ENCODE data around the gene ADAMTS12.

The ADAMTS12 gene

GRCh38 chr5:33800241-33800950, 91.4 kb downstream of the ADAMTS12 start:
- WGBS, result 91% methylated on average over 7 of the region's 7 CpGs
- H3K36me3 ChIP-seq (ENCODE audit: insufficient read depth, low read length), result no peaks in the 10 kb centered on the region
- peaks cover 6% of the 10 kb centered on the region; the same call in 1 of the 2 replicates for H3K4me1 ChIP-seq (ENCODE audit: insufficient read depth, low read length)
- no peak overlapping the region for H3K27ac ChIP-seq (ENCODE audit: low read depth, low read length)
- no peaks in the 10 kb centered on the region for H3K27me3 ChIP-seq (ENCODE audit: insufficient read depth, low read length)
- H3K9me3 ChIP-seq (ENCODE audit: insufficient read depth, low read depth, low read length), result no peaks in the 10 kb centered on the region
- H3K4me3 ChIP-seq (ENCODE audit: low read length), result no peak overlapping the region
- no peak overlapping the region for H3K9ac ChIP-seq (ENCODE audit: low read depth, low read length)

- Histone ChIP-seq H3K9ac (ENCODE audit: low read depth, low read length) (no peak overlapping the region), H3K27ac (ENCODE audit: low read depth, low read length) (no peak overlapping the region), H3K9me3 (ENCODE audit: insufficient read depth, low read depth, low read length) (no peaks in the 10 kb centered on the region), H3K27me3 (ENCODE audit: insufficient read depth, low read length) (no peaks in the 10 kb centered on the region), H3K4me3 (ENCODE audit: low read length) (no peak overlapping the region), H3K36me3 (ENCODE audit: insufficient read depth, low read length) (no peaks in the 10 kb centered on the region), H3K4me1 (ENCODE audit: insufficient read depth, low read length) (peaks cover 23% of the 10 kb centered on the region; the same call in 1 of the 2 replicates)
- 73% methylated on average over 6 of the region's 7 CpGs for WGBS
Measured at GRCh38 chr5:33795496-33795895, 96.3 kb downstream of the ADAMTS12 start.

GRCh38 chr5:33794550-33795181, 97.1 kb downstream of the ADAMTS12 start:
- H3K27ac ChIP-seq (ENCODE audit: low read depth, low read length), result no peak overlapping the region

GRCh38 chr5:33793836-33794549, 97.8 kb downstream of the ADAMTS12 start:
- H3K27ac ChIP-seq (ENCODE audit: low read depth, low read length), result no peak overlapping the region
- H3K9me3 ChIP-seq (ENCODE audit: insufficient read depth, low read depth, low read length), result no peaks in the 10 kb centered on the region
- no peak overlapping the region for H3K4me3 ChIP-seq (ENCODE audit: low read length)
- WGBS, result 85% methylated on average over 19 of the region's 19 CpGs
- peaks cover 23% of the 10 kb centered on the region; the same call in 1 of the 2 replicates for H3K4me1 ChIP-seq (ENCODE audit: insufficient read depth, low read length)
- H3K36me3 ChIP-seq (ENCODE audit: insufficient read depth, low read length), result no peaks in the 10 kb centered on the region
- no peaks in the 10 kb centered on the region for H3K27me3 ChIP-seq (ENCODE audit: insufficient read depth, low read length)
- no peak overlapping the region for H3K9ac ChIP-seq (ENCODE audit: low read depth, low read length)

More at GRCh38 chr5:33794550-33795181, 97.1 kb downstream of the ADAMTS12 start:
- Histone ChIP-seq H3K4me1 (ENCODE audit: insufficient read depth, low read length) (peaks cover 23% of the 10 kb centered on the region; the same call in 1 of the 2 replicates), H3K36me3 (ENCODE audit: insufficient read depth, low read length) (no peaks in the 10 kb centered on the region), H3K9me3 (ENCODE audit: insufficient read depth, low read depth, low read length) (no peaks in the 10 kb centered on the region), H3K4me3 (ENCODE audit: low read length) (no peak overlapping the region), H3K27me3 (ENCODE audit: insufficient read depth, low read length) (no peaks in the 10 kb centered on the region), H3K9ac (ENCODE audit: low read depth, low read length) (no peak overlapping the region)
- WGBS, result 92% methylated on average over 8 of the region's 8 CpGs

- H3K27me3 ChIP-seq (ENCODE audit: insufficient read depth, low read length), result no peaks in the 10 kb centered on the region
- no peak overlapping the region for H3K27ac ChIP-seq (ENCODE audit: low read depth, low read length)
- H3K4me3 ChIP-seq (ENCODE audit: low read length), result no peak overlapping the region
- H3K4me1 ChIP-seq (ENCODE audit: insufficient read depth, low read length), result peaks cover 23% of the 10 kb centered on the region; the same call in 1 of the 2 replicates
- no peaks in the 10 kb centered on the region for H3K9me3 ChIP-seq (ENCODE audit: insufficient read depth, low read depth, low read length)
- no peak overlapping the region for H3K9ac ChIP-seq (ENCODE audit: low read depth, low read length)
- H3K36me3 ChIP-seq (ENCODE audit: insufficient read depth, low read length), result no peaks in the 10 kb centered on the region
- 100% methylated on average over 1 of the region's 1 CpG for WGBS
Measured at GRCh38 chr5:33793276-33793675, 98.5 kb downstream of the ADAMTS12 start.

GRCh38 chr5:33792559-33792958, 99.2 kb downstream of the ADAMTS12 start:
- Histone ChIP-seq H3K27me3 (ENCODE audit: insufficient read depth, low read length) (no peaks in the 10 kb centered on the region), H3K27ac (ENCODE audit: low read depth, low read length) (no peak overlapping the region), H3K36me3 (ENCODE audit: insufficient read depth, low read length) (no peaks in the 10 kb centered on the region), H3K4me3 (ENCODE audit: low read length) (no peak overlapping the region), H3K4me1 (ENCODE audit: insufficient read depth, low read length) (peaks cover 23% of the 10 kb centered on the region; the same call in 1 of the 2 replicates), H3K9me3 (ENCODE audit: insufficient read depth, low read depth, low read length) (no peaks in the 10 kb centered on the region), H3K9ac (ENCODE audit: low read depth, low read length) (no peak overlapping the region)
- 91% methylated on average over 1 of the region's 1 CpG for WGBS

- WGBS, result 95% methylated on average over 5 of the region's 5 CpGs
- H3K27ac ChIP-seq (ENCODE audit: low read depth, low read length), result no peak overlapping the region
- H3K9me3 ChIP-seq (ENCODE audit: insufficient read depth, low read depth, low read length), result peaks cover 15% of the 10 kb centered on the region
- H3K36me3 ChIP-seq (ENCODE audit: insufficient read depth, low read length), result no peaks in the 10 kb centered on the region
- no peaks in the 10 kb centered on the region for H3K27me3 ChIP-seq (ENCODE audit: insufficient read depth, low read length)
- H3K4me1 ChIP-seq (ENCODE audit: insufficient read depth, low read length), result peaks cover 11% of the 10 kb centered on the region; the same call in 1 of the 2 replicates
- H3K4me3 ChIP-seq (ENCODE audit: low read length), result no peak overlapping the region
- H3K9ac ChIP-seq (ENCODE audit: low read depth, low read length), result no peak overlapping the region
Measured at GRCh38 chr5:33789567-33789957, 102.2 kb downstream of the ADAMTS12 start.

- H3K9me3 ChIP-seq (ENCODE audit: insufficient read depth, low read depth, low read length), result peaks cover 18% of the 10 kb centered on the region
- WGBS, result 92% methylated on average over 4 of the region's 4 CpGs
- no peak overlapping the region for H3K4me3 ChIP-seq (ENCODE audit: low read length)
- no peak overlapping the region for H3K27ac ChIP-seq (ENCODE audit: low read depth, low read length)
- no peaks in the 10 kb centered on the region for H3K27me3 ChIP-seq (ENCODE audit: insufficient read depth, low read length)
- peaks cover 5% of the 10 kb centered on the region; the same call in 1 of the 2 replicates for H3K4me1 ChIP-seq (ENCODE audit: insufficient read depth, low read length)
- no peak overlapping the region for H3K9ac ChIP-seq (ENCODE audit: low read depth, low read length)
- no peaks in the 10 kb centered on the region for H3K36me3 ChIP-seq (ENCODE audit: insufficient read depth, low read length)
Measured at GRCh38 chr5:33788922-33789566, 102.7 kb downstream of the ADAMTS12 start.

GRCh38 chr5:33785571-33785970, 106.2 kb downstream of the ADAMTS12 start:
- H3K36me3 ChIP-seq (ENCODE audit: insufficient read depth, low read length), result no peaks in the 10 kb centered on the region
- 90% methylated on average over 1 of the region's 1 CpG for WGBS
- H3K27me3 ChIP-seq (ENCODE audit: insufficient read depth, low read length), result no peaks in the 10 kb centered on the region
- no peak overlapping the region for H3K4me3 ChIP-seq (ENCODE audit: low read length)
- peaks cover 6% of the 10 kb centered on the region; the same call in 1 of the 2 replicates for H3K4me1 ChIP-seq (ENCODE audit: insufficient read depth, low read length)
- H3K9me3 ChIP-seq (ENCODE audit: insufficient read depth, low read depth, low read length), result peaks cover 18% of the 10 kb centered on the region
- no peak overlapping the region for H3K27ac ChIP-seq (ENCODE audit: low read depth, low read length)
- H3K9ac ChIP-seq (ENCODE audit: low read depth, low read length), result no peak overlapping the region

- no peak overlapping the region for H3K4me3 ChIP-seq (ENCODE audit: low read length)
- H3K36me3 ChIP-seq (ENCODE audit: insufficient read depth, low read length), result no peaks in the 10 kb centered on the region
- peaks cover 21% of the 10 kb centered on the region for H3K9me3 ChIP-seq (ENCODE audit: insufficient read depth, low read depth, low read length)
- H3K27ac ChIP-seq (ENCODE audit: low read depth, low read length), result no peak overlapping the region
- H3K27me3 ChIP-seq (ENCODE audit: insufficient read depth, low read length), result no peaks in the 10 kb centered on the region
- peaks cover 6% of the 10 kb centered on the region; the same call in 1 of the 2 replicates for H3K4me1 ChIP-seq (ENCODE audit: insufficient read depth, low read length)
- H3K9ac ChIP-seq (ENCODE audit: low read depth, low read length), result no peak overlapping the region
Measured at GRCh38 chr5:33781286-33781685, 110.5 kb downstream of the ADAMTS12 start.

All from HUES64 (cell line).